Suprapubic skin (tissue), 4 donors: ENCODE data around the gene CLEC2L. TPM values are rescaled to one million over a fixed set of nuclear protein-coding genes. Genes with fewer than 3 reads are reported as not detected.

Source experiments
- DNase-seq, 2 donors: peaks; one replicate each; pipeline ENCODE4 v3.0.0-alpha.2; 2019; ENCODE audit warnings: low spot score in 2 of 2
- H3K27ac ChIP-seq: fragments of 200-600 bp; sonication (generic); one replicate; pipeline ENCODE4 v1.5.1; 2019
- H3K27me3 ChIP-seq: fragments of 200-600 bp; sonication (generic); one replicate; pipeline ENCODE4 v1.5.1; 2019
- H3K36me3 ChIP-seq: fragments of 200-600 bp; sonication (generic); one replicate; pipeline ENCODE4 v1.5.1; 2019
- H3K4me1 ChIP-seq: fragments of 200-600 bp; sonication (generic); one replicate; pipeline ENCODE4 v1.5.1; 2019
- H3K4me3 ChIP-seq: fragments of 200-600 bp; sonication (generic); one replicate; pipeline ENCODE4 v1.5.1; 2019; ENCODE audit warnings: mild to moderate bottlenecking
- H3K9me3 ChIP-seq: fragments of 200-600 bp; sonication (generic); one replicate; pipeline ENCODE4 v1.5.1; 2019
- CTCF ChIP-seq, 2 donors: fragments of 200-600 bp in 1 of 2; fragments of 450-650 bp in 1 of 2; sonication (generic) in 1 of 2; IDR thresholded peaks; one replicate each; pipeline ENCODE4 v1.5.1; 2016 to 2019; ENCODE audit warnings: antibody characterized with exemption in 2 of 2, mild to moderate bottlenecking in 1 of 2, moderate library complexity in 1 of 2
- EP300 ChIP-seq: sonication (generic); formaldehyde crosslinking; IDR thresholded peaks from one replicate; pipeline ENCODE4 v1.6.1; 2017; ENCODE audit warnings: antibody characterized with exemption
- POLR2A ChIP-seq, 2 donors: fragments of 450-650 bp; IDR thresholded peaks; one replicate each; pipeline ENCODE4 v1.6.1; 2017; ENCODE audit warnings: antibody characterized with exemption in 2 of 2, mild to moderate bottlenecking in 2 of 2, moderate library complexity in 2 of 2
- POLR2AphosphoS5 ChIP-seq, 3 donors: sonication (generic); formaldehyde crosslinking; IDR thresholded peaks; one replicate each; pipeline ENCODE4 v1.6.1; 2017; ENCODE audit warnings: antibody characterized with exemption in 3 of 3
- WGBS: methylation state at CpG from one replicate; pipeline ENCODE4 v1.1.5; 2018; 5-methylcytosine and 5-hydroxymethylcytosine counted together
- total RNA-seq, 4 donors: library from RNA; depleted of rRNA; stranded (reverse); fragments of >200 nt; gene quantifications; one replicate each; pipeline ENCODE4 v1.1.0, GENCODE V29; 2016

Gene CLEC2L
- total RNA-seq, 4 donors from 2014 or later, result 0.34 TPM; not detected in 3

- TF ChIP-seq POLR2AphosphoS5 (IDR thresholded peaks at IDR 0.05), result no peak
- Histone ChIP-seq H3K27ac (peak overlapping the region; percentile 49), H3K27me3 (peaks cover 29% of the 10 kb centered on the region), H3K4me3 (no peak overlapping the region), H3K4me1 (no peaks in the 10 kb centered on the region), H3K9me3 (peaks cover 8% of the 10 kb centered on the region), H3K36me3 (no peaks in the 10 kb centered on the region)
- WGBS, result 55% methylated on average over 5 of the region's 5 CpGs
- no peak for DNase-seq
These were observed 33.4 kb upstream of the CLEC2L start for GRCh38 chr7:139490130-139490529.

GRCh38 chr7:139492293-139492692, 31.2 kb upstream of the CLEC2L start:
- peaks cover 8% of the 10 kb centered on the region for H3K9me3 ChIP-seq
- peaks cover 12% of the 10 kb centered on the region for H3K27me3 ChIP-seq
- TF ChIP-seq POLR2AphosphoS5 (IDR thresholded peaks at IDR 0.05) (no peak), POLR2A (IDR thresholded peaks at IDR 0.05) (no peak), EP300 (no peak), CTCF (IDR thresholded peaks at IDR 0.05) (no peak)
- H3K36me3 ChIP-seq, result no peaks in the 10 kb centered on the region
- H3K4me3 ChIP-seq, result no peak overlapping the region
- no peak for DNase-seq
- 81% methylated on average over 1 of the region's 1 CpG for WGBS
- no peaks in the 10 kb centered on the region for H3K4me1 ChIP-seq
- H3K27ac ChIP-seq, result no peak overlapping the region

GRCh38 chr7:139494835-139495579, 28.5 kb upstream of the CLEC2L start:
- 66% methylated on average over 5 of the region's 5 CpGs for WGBS
- no peak for TF ChIP-seq CTCF (IDR thresholded peaks at IDR 0.05)
- no peak overlapping the region for H3K27ac ChIP-seq

GRCh38 chr7:139495580-139496125, 27.8 kb upstream of the CLEC2L start:
- H3K27ac ChIP-seq, result no peak overlapping the region
- H3K27me3 ChIP-seq, result peaks cover 3% of the 10 kb centered on the region
- no peak for TF ChIP-seq EP300
- no peak for TF ChIP-seq POLR2A (IDR thresholded peaks at IDR 0.05)
- TF ChIP-seq CTCF (IDR thresholded peaks at IDR 0.05), result no peak
- no peak for TF ChIP-seq POLR2AphosphoS5 (IDR thresholded peaks at IDR 0.05)
- H3K9me3 ChIP-seq, result peaks cover 8% of the 10 kb centered on the region
- no peak for DNase-seq
- peaks cover 5% of the 10 kb centered on the region for H3K4me1 ChIP-seq
- no peaks in the 10 kb centered on the region for H3K36me3 ChIP-seq
- 89% methylated on average over 7 of the region's 8 CpGs for WGBS
- no peak overlapping the region for H3K4me3 ChIP-seq

More at GRCh38 chr7:139494835-139495579, 28.5 kb upstream of the CLEC2L start:
- H3K9me3 ChIP-seq, result peaks cover 8% of the 10 kb centered on the region
- H3K36me3 ChIP-seq, result no peaks in the 10 kb centered on the region
- DNase-seq, result no peak
- H3K4me3 ChIP-seq, result no peak overlapping the region
- H3K4me1 ChIP-seq, result peaks cover 3% of the 10 kb centered on the region
- peaks cover 3% of the 10 kb centered on the region for H3K27me3 ChIP-seq

GRCh38 chr7:139496528-139496927, 27.0 kb upstream of the CLEC2L start:
- Histone ChIP-seq H3K27me3 (peaks cover 3% of the 10 kb centered on the region), H3K36me3 (no peaks in the 10 kb centered on the region), H3K4me3 (no peak overlapping the region), H3K9me3 (peaks cover 8% of the 10 kb centered on the region), H3K27ac (no peak overlapping the region), H3K4me1 (peaks cover 5% of the 10 kb centered on the region)
- TF ChIP-seq POLR2A (IDR thresholded peaks at IDR 0.05), result no peak
- no peak for TF ChIP-seq EP300
- no peak for TF ChIP-seq POLR2AphosphoS5 (IDR thresholded peaks at IDR 0.05)
- no peak for TF ChIP-seq CTCF (IDR thresholded peaks at IDR 0.05)
- WGBS, result 85% methylated on average over 10 of the region's 10 CpGs
- DNase-seq, result no peak
